GM12878 (cell line): ENCODE data around the gene CCNL1. TPM values are rescaled to one million over a fixed set of nuclear protein-coding genes. Genes with fewer than 3 reads are reported as not detected.

Experiments used
- ATAC-seq: fragments of 200-7000 bp; cut with Tn5 transposase; 3 replicates; pipeline ENCODE4 v1.9.1; 2020; ENCODE audit warnings: mild to moderate bottlenecking, moderate library complexity
- BruUV-seq: library from RNA; stranded (reverse); fragments of 400-500 nt; replicated peaks from 2 replicates; lab custom pipeline; 2021; lab: Mats Ljungman, UMichigan
- CTCF ChIA-PET: fragments of 300-600 bp; sonication (Branson Sonifier 250); formaldehyde crosslinking; extraction: SDS; loops from one replicate; lab custom pipeline; 2021; ENCODE audit warnings: inconsistent platforms; lab: Yijun Ruan, JAX
- POLR2A ChIA-PET: fragments of 350-600 bp; formaldehyde crosslinking; extraction: SDS; loops from one replicate; lab custom pipeline; 2021; ENCODE audit warnings: inconsistent platforms; lab: Charles Lee
- RAD21 ChIA-PET: fragments of 300-600 bp; sonication (Branson Sonifier 250); formaldehyde crosslinking; loops from one replicate; lab custom pipeline; 2023; ENCODE audit warnings: antibody characterized with exemption; ENCODE audit not compliant: unreplicated experiment; lab: Charles Lee
- SMC1A ChIA-PET: fragments of 300-600 bp; sonication (Branson Sonifier 250); formaldehyde crosslinking; loops from one replicate; lab custom pipeline; 2023; ENCODE audit not compliant: unreplicated experiment, uncharacterized antibody; lab: Charles Lee
- DNase-seq: peaks from one replicate; pipeline ENCODE4 v3.0.0-alpha.2; 2011; ENCODE audit warnings: low read depth, low spot score
- FAIRE-seq: peaks from 3 replicates; lab custom pipeline; 2011; peaks lifted over from hg19 to GRCh38; lab: Jason Lieb, UNC
- H2AFZ ChIP-seq: 2 replicates; pipeline ENCODE4 v1.6.0; 2011; ENCODE audit warnings: low read depth, low read length, control low read depth; ENCODE audit not compliant: control insufficient read depth
- H3K27ac ChIP-seq: 2 replicates; pipeline ENCODE4 v1.5.1; 2011; ENCODE audit warnings: control low read depth; ENCODE audit not compliant: control insufficient read depth, insufficient read depth
- H3K27me3 ChIP-seq, 2 experiments: replicated peaks in 1 of 2; 2 replicates each; pipeline versions ENCODE4 v1.6.0 to v1.6.1; 2011; ENCODE audit warnings: low read length in 1 of 2; ENCODE audit not compliant: control insufficient read depth in 2 of 2, insufficient read depth in 2 of 2
- H3K36me3 ChIP-seq, 2 experiments: 2 replicates each; pipeline ENCODE4 v1.5.1; 2011; ENCODE audit warnings: low read length in 1 of 2; ENCODE audit not compliant: control insufficient read depth in 2 of 2, insufficient read depth in 2 of 2
- H3K4me1 ChIP-seq: 2 replicates; pipeline ENCODE4 v1.6.1; 2011; ENCODE audit warnings: mild to moderate bottlenecking, low read length, moderate library complexity, mixed read lengths; ENCODE audit not compliant: control insufficient read depth, insufficient read depth
- H3K4me2 ChIP-seq: 2 replicates; pipeline ENCODE4 v1.6.0; 2011; ENCODE audit warnings: control low read depth; ENCODE audit not compliant: control insufficient read depth, insufficient read depth
- H3K4me3 ChIP-seq: fragments of 200-600 bp; sonication (generic); 2 replicates; pipeline ENCODE4 v1.5.1; 2016
- H3K79me2 ChIP-seq: 2 replicates; pipeline ENCODE4 v1.6.0; 2011; ENCODE audit warnings: low read length; ENCODE audit not compliant: control insufficient read depth, insufficient read depth
- H3K9ac ChIP-seq: 2 replicates; pipeline ENCODE4 v1.8.0; 2011; ENCODE audit warnings: low read length, control low read depth, mixed read lengths; ENCODE audit not compliant: control insufficient read depth, insufficient read depth
- H3K9me3 ChIP-seq: replicated peaks from 3 replicates; pipeline ENCODE4 v1.5.1; 2011; ENCODE audit warnings: mild to moderate bottlenecking, low read length; ENCODE audit not compliant: control insufficient read depth, insufficient read depth
- H4K20me1 ChIP-seq: 2 replicates; pipeline ENCODE4 v1.6.0; 2011; ENCODE audit not compliant: control insufficient read depth, insufficient read depth
- NR2F1 ChIP-seq: fragments of 450-650 bp; conservative IDR thresholded peaks from 2 replicates; pipeline ENCODE4 v1.6.1; 2017; ENCODE audit warnings: mild to moderate bottlenecking
- SREBF1 ChIP-seq: IDR thresholded peaks from 2 replicates; pipeline ENCODE4 v1.6.1; 2012; ENCODE audit warnings: mild to moderate bottlenecking, low read length
- WGBS: methylation state at CpG from one replicate; pipeline ENCODE4 v1.1.6; 2016; ENCODE audit warnings: low lambda C conversion rate; ENCODE audit not compliant: insufficient replicate concordance, insufficient coverage; ENCODE audit errors: missing lambda C conversion rate; 5-methylcytosine and 5-hydroxymethylcytosine counted together
- in situ Hi-C: fragments of 300-500 bp; cut with MboI; formaldehyde crosslinking; loops from 9 replicates; pipeline ENCODE4 v1.14.3; 2018; ENCODE audit warnings: mixed read lengths
- intact Hi-C: fragments of 100-400 bp; cut with micrococcal nuclease; formaldehyde crosslinking; loops from one replicate; pipeline ENCODE4 v1.14.2; 2022; ENCODE audit not compliant: unreplicated experiment
- polyA plus RNA-seq, 11 experiments: library from polyadenylated mRNA; depleted of rRNA in 4 of 11; unstranded in 6 of 11; stranded (reverse) in 5 of 11; fragments of >200 nt; fragmentation: Nextera tagmentation in 4 of 11; fragmentation: Illumina TruSeq in 1 of 11; extraction: Ambion mirVana in 4 of 11; extraction: Trizol in 1 of 11; gene quantifications; 1 replicate in 1 of 11; 2 replicates in 10 of 11; pipeline versions ENCODE4 v1.2.1 to v1.2.3, GENCODE V29; 2011 to 2016; ENCODE audit warnings: inconsistent platforms in 2 of 11, missing spikeins in 2 of 11, low read depth in 1 of 11
- total RNA-seq, 4 experiments: library from RNA; depleted of rRNA in 3 of 4; stranded (reverse); fragments of >200 nt in 3 of 4; fragmentation: Illumina TruSeq in 1 of 4; extraction: Trizol in 1 of 4; gene quantifications; 2 replicates each; pipeline versions ENCODE4 v1.2.1 to v1.2.3, GENCODE V29; 2013 to 2021

CCNL1 gene
- total and polyA plus RNA-seq, 10 of the 15 experiments (the other 5 are each of a cell fraction or from before 2014, with no cell fraction given) = 22.2 to 174 (median 115) TPM

GRCh38 chr3:157128771-157129681 is 30.9 kb downstream of the CCNL1 start:
- TF ChIP-seq SREBF1 (no peak), NR2F1 (0 out of 2 replicates have a peak, but pooled peaks have one; percentile 7)
- WGBS = 20% methylated on average over 12 of the region's 14 CpGs
- FAIRE-seq (no peak), ATAC-seq (peak; percentile 12), DNase-seq (no peak)
- intact Hi-C loops = no loop called here
- CTCF ChIA-PET = interaction anchor here (0.7 to 32.0 kb wide), 5 partner anchors 8 to 405 kb away, joined by 3 to 939 read pairs (median 4); no protein-coding TSS in a partner anchor
- Histone ChIP-seq H3K36me3 (no peaks in the 10 kb centered on the region), H3K4me2 (peak overlapping the region; percentile 20; the same call in 1 of the 2 replicates), H3K4me3 (no peak overlapping the region), H3K27ac (peak overlapping the region; percentile 9), H3K9ac (no peak overlapping the region), H3K4me1 (peaks cover 30% of the 10 kb centered on the region), H3K9me3 (no peaks in the 10 kb centered on the region), H2AFZ (peak overlapping the region; percentile 86), H3K79me2 (no peaks in the 10 kb centered on the region), H3K27me3 (no peaks in the 10 kb centered on the region), H4K20me1 (no peaks in the 10 kb centered on the region)
- no TSS peak for BruUV-seq
- in situ Hi-C loops = loop anchor here (25.0 kb wide), 1 partner anchor 967 kb away; no protein-coding TSS in a partner anchor
- POLR2A ChIA-PET = interaction anchor here (0.9 to 3.5 kb wide), 5 partner anchors 11 to 46 kb away, joined by 3 to 15 read pairs (median 3); no protein-coding TSS in a partner anchor
- RAD21 ChIA-PET = interaction anchor here (0.8 to 13.8 kb wide), 7 partner anchors 8 to 574 kb away, joined by 3 to 153 read pairs (median 5); partner anchors contain the start of gene SSR3
- SMC1A ChIA-PET = interaction anchor here (0.6 to 10.3 kb wide), 11 partner anchors 14 to 482 kb away, joined by 3 to 85 read pairs (median 10); no protein-coding TSS in a partner anchor
